ENCODE data around the gene CBLN1.
"Not testable (repeated sequence)": the region's sequence is repeated elsewhere in the genome, so short reads cannot be mapped to it uniquely, and the experiment has no call there.

Gene CBLN1

DNA sequence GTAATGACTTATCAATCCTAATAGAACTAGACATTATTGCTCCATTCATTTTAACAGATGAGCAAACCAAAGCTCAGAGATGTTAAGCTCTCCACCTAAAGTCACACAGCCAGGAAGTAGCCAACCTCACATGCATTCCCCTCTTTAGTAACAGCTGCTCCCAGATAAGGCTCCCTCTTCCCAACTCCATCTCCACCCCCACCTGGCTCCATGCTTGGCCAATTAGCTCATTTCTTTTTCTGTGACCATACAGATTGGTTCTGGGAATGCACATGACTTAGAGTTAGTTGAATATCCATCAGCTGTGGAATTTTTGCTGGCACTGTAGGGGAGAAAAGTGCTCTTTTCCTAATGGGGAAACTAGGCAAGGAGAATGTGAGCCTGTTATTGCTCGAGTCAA is 13.0 kb downstream of the CBLN1 start:
- no peak overlapping the region for H3K27ac Mint-ChIP-seq

GRCh38 chr16:49262501-49262900 is 19.1 kb downstream of the CBLN1 start:
- H3K4me1 Mint-ChIP-seq, result no peaks in the 10 kb centered on the region
- peaks cover 4% of the 10 kb centered on the region for H3K27me3 Mint-ChIP-seq
- H3K36me3 Mint-ChIP-seq, result no peaks in the 10 kb centered on the region
- H3K27ac Mint-ChIP-seq, result no peak overlapping the region
- H3K9me3 Mint-ChIP-seq, result no peaks in the 10 kb centered on the region
- no peak overlapping the region for H3K4me3 Mint-ChIP-seq

More for the DNA sequence above, 13.0 kb downstream of the CBLN1 start:
- no peak overlapping the region for H3K4me3 Mint-ChIP-seq
- peaks cover 12% of the 10 kb centered on the region for H3K27me3 Mint-ChIP-seq
- no peaks in the 10 kb centered on the region for H3K36me3 Mint-ChIP-seq
- H3K4me1 Mint-ChIP-seq, result no peaks in the 10 kb centered on the region
- no peaks in the 10 kb centered on the region for H3K9me3 Mint-ChIP-seq

DNA sequence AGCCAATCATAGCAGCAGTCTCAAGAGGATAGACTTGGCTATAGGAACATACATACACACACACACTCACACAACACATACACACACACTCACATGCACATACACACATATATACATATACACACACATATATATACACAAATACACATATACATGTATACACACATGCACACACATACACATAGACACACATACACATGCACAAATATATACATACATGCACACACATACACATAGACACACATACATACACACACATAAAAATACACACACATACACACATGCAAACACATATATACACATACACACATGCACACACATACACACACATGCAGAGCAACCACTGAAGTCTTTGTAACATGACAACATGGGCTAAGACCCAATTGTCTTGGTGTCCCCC is 19.7 kb downstream of the CBLN1 start:
- Mint-ChIP-seq H3K27me3 (peaks cover 4% of the 10 kb centered on the region), H3K4me3 (no peak overlapping the region), H3K36me3 (no peaks in the 10 kb centered on the region), H3K27ac (no peak overlapping the region), H3K9me3 (no peaks in the 10 kb centered on the region), H3K4me1 (no peaks in the 10 kb centered on the region)

DNA sequence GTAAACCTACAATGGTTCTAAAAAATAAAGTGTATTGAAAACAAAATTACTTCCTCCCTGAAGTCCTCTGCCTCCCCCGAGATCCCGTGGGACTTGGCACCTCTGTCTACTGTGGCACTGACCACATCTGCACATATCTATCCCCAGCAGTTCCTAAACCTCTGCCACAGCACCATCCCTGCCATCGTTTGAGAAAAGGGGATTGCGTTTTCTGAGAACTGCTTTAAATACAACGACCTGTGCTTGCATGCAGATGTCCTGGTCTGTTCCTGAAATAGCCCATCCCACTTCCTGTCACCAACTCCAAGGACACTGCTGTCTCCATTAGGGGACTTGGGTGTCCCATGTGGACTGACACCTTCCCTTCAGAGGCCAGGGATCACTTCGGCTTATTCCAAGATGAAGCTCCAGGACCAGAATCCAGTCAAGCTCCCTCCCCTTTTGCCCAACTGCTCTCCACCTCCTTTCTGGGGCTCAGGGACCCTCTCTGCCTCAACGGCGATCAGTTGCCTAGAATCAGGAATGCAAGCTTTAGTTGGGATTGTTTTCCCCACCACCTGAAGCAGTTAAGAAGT is 20.6 kb downstream of the CBLN1 start:
- Mint-ChIP-seq H3K4me1 (no peaks in the 10 kb centered on the region), H3K4me3 (no peak overlapping the region), H3K36me3 (no peaks in the 10 kb centered on the region), H3K27me3 (peaks cover 5% of the 10 kb centered on the region), H3K27ac (no peak overlapping the region), H3K9me3 (no peaks in the 10 kb centered on the region)

GRCh38 chr16:49260253-49260652 is 21.4 kb downstream of the CBLN1 start:
- Mint-ChIP-seq H3K27me3 (peaks cover 7% of the 10 kb centered on the region), H3K9me3 (peaks cover 7% of the 10 kb centered on the region), H3K4me1 (no peaks in the 10 kb centered on the region), H3K36me3 (no peaks in the 10 kb centered on the region), H3K27ac (no peak overlapping the region), H3K4me3 (no peak overlapping the region)

GRCh38 chr16:49259330-49259729 is 22.3 kb downstream of the CBLN1 start:
- no peaks in the 10 kb centered on the region for H3K36me3 Mint-ChIP-seq
- peaks cover 7% of the 10 kb centered on the region for H3K9me3 Mint-ChIP-seq
- no peak overlapping the region for H3K27ac Mint-ChIP-seq
- peaks cover 12% of the 10 kb centered on the region for H3K27me3 Mint-ChIP-seq
- no peak overlapping the region for H3K4me3 Mint-ChIP-seq
- no peaks in the 10 kb centered on the region for H3K4me1 Mint-ChIP-seq

DNA sequence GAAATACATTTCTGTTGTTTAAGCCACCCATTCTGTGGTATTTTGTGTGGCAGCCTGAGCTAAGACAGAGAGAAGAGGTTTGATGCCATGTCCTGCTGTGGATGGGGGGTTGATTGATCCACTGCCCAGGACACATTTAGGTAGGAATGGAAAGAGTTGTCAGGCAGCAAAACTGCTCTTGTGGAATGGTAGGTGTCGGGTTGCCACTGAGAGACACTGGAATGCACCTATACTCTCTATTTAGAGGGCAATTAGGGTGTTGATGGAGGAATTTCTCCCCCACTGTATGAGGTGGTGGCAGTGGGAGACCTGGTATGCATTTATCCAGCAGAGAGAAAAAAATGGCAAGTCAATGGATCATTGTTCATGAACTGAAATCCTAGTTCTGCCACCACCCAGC is 30.9 kb downstream of the CBLN1 start:
- Mint-ChIP-seq H3K27me3 (peaks cover 16% of the 10 kb centered on the region), H3K4me3 (no peak overlapping the region), H3K9me3 (peaks cover 4% of the 10 kb centered on the region), H3K27ac (no peak overlapping the region), H3K36me3 (no peaks in the 10 kb centered on the region), H3K4me1 (no peaks in the 10 kb centered on the region)

DNA sequence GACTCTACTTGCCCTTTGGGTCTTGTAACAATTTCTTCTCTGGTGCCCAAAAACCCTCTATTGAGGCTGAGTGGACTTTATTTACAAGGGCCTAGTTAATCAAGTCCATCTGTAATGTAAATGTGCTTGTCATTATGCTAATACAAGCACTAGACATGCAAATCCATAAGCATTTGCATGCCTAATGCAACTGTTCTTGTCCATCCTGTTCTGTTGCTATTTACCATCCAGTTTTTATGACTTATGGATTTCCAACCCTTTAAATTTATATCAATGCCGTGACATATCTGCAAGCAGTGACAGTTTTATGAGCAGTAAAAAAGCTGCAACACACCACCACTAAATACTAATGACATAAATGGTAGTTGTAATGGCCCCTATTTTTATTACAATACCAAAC is 33.4 kb downstream of the CBLN1 start:
- no peaks in the 10 kb centered on the region for H3K36me3 Mint-ChIP-seq
- H3K4me3 Mint-ChIP-seq, result no peak overlapping the region
- no peaks in the 10 kb centered on the region for H3K4me1 Mint-ChIP-seq
- H3K27ac Mint-ChIP-seq, result no peak overlapping the region
- H3K9me3 Mint-ChIP-seq, result no peaks in the 10 kb centered on the region
- peaks cover 6% of the 10 kb centered on the region for H3K27me3 Mint-ChIP-seq

DNA sequence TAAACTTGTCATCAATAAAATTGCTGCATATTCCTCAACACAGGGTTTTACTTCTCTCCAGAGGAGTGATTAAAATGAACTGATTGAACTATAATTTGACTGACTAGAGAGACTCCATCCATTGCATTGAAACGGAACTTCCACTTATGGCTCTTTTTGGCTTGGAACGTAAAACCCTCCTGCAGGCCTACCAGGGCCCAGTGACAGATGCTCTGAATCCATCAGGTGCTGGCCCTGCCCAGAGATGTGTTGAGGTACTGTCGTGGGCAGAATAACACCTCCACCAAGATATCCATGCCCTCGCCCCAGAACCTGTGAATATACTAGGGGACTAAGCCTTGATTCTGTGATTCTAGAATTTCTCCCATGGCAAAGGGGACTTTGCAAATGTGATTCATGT is 45.4 kb downstream of the CBLN1 start:
- Mint-ChIP-seq H3K27me3 (no peaks in the 10 kb centered on the region), H3K9me3 (peaks cover 3% of the 10 kb centered on the region), H3K4me3 (no peak overlapping the region), H3K36me3 (no peaks in the 10 kb centered on the region), H3K27ac (no peak overlapping the region), H3K4me1 (no peaks in the 10 kb centered on the region)

DNA sequence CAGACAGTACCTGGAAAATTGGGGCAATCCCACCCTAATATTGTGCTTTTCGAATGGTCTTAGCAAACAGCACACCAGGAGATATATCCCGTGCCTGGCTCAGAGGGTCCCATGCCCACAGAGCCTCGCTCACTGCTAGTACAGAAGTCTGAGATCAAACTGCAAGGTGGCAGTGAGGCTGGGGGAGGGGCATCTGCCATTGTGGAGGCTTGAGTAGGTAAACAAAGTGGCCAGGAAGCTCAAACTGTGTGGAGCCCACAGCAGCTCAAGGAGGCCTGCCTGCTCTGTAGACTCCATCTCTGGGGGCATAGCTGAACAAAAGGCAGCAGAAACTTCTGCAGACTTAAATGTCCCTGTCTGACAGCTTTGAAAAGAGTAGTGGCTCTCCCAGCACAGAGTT is 53.3 kb downstream of the CBLN1 start:
- not testable (repeated sequence) for H3K9me3 Mint-ChIP-seq, H3K27ac Mint-ChIP-seq, H3K27me3 Mint-ChIP-seq, H3K36me3 Mint-ChIP-seq, H3K4me3 Mint-ChIP-seq, H3K4me1 Mint-ChIP-seq

Measured in activated naive CD4-positive, alpha-beta T cell treated with anti-CD3 and anti-CD28 coated beads, Interleukin-2, amount 50 U/mL, for 24 hours (primary cell).